Pons (tissue), 1 donor: Measurements from ENCODE around the gene ASMTL.
"Not testable (repeated sequence)": the region's sequence is repeated elsewhere in the genome, so short reads cannot be mapped to it uniquely, and the experiment has no call there.

Experiments used
- DNase-seq: peaks from one replicate; pipeline ENCODE4 v3.0.0-alpha.2; 2016; ENCODE audit warnings: low spot score

Gene ASMTL

GRCh38 chrX:1387141-1387776 lies 65.5 kb downstream of the ASMTL start:
- DNase-seq, result no peak

DNA sequence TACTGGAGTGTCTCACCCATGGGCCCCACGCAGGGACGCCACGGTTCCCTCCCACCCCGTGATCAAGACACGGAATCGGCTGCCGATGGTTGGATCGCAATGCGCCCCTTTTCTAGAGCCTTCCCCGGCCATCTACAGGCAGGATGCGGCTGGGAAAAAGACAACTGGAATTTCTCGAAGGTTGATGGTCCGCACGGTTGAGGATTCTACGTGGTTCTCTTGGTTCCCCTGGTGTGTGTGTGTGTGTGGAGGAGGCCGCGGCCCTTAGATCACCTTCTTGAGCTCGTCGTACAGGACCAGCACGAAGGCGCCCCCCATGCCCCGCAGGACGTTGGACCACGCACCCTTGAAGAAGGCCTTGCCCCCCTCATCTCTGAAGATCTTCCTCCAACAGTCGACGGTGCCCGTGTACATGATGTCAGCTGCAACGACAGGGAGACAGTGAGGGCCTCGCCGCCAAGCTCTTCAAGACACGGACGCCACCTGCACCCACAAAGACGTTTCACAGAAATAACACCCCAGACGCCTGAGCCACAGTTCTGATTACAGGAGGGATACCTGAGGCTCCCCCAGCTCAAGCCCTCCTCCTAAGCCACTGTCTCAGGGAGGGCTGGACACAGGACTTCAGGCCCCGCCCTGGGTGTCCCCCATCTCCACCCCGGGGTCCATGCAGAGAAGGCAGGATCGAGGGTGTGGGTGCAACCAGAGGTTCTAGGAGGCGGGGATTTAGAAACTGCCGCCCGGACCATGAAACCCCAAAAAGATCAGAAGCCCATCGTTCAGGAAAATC lies 66.2 kb downstream of the ASMTL start:
- no peak for DNase-seq

DNA sequence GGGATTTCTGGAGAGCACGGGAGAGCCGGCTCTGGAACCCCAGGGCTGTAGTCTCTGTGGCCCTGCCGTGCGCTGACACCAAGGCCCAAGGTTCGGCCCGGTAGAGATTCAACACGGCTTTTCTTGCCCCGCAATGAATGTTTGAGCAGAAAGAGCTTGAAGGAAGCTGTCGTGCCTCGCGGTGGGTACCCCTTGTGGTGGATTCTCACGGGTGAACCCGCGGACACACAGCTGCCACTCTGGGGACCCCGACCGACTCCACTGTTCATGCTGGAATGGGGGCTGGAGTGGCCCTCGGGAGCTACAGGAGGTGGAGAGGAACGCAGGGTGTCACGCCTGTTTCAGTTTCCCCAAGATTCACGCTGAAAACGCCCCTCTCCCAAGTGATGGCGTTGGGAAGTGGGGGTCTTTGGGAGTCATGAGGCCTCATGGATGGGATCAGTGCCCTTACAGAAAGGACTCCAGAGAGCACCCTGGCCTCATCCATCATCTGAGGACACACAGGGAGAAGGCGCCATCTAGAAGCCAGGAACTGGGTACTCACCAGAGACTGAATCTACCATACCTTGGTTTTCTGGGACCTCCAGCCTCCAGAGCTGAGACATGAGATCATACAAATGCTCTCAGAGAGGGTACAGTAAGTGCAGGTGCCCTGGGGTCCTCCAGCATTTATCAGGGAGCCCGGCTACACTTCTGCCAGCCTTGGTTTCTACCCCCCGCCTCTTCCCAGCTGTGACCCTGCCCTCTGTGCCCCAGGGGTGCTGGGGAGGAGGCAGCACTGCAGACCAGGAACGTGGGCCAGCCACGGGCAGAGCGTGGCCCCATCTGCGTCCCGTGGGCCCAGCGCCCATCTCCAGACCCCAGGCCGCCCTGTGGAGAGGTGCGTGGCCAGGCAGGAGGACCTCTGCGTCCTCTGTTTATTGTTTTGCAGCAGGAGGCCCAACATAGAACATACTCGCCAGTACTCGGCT lies 67.2 kb downstream of the ASMTL start:
- DNase-seq, result no peak

DNA sequence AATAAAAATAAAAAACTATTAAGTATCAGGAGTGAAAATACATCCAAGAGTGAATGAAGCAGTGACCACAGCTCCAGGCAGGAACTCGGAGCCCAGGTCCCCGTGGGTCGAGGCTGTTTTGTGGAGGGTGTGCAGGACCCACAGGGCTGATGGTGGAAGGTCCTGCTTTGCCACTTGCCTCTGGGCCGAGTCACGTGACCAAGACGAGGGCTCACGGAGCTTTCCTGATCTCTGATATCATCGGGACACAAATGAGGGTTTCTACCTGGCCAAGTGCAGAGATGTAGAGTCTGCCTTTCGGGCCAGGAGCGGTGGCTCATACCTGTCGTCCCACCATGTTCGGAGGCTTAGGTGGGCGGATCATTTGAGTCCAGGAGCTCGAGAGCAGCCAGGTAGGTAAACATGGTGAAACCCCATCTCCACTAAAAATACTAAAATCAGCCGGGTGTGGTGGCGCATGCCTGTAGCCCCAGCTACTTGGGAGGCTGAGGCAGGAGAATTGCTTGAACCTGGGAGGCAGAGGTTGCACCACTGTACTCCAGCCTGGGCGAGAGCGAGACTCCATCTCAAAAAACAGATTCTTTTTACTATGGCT lies 68.0 kb downstream of the ASMTL start:
- no peak for DNase-seq

GRCh38 chrX:1380672-1381233 lies 72.0 kb downstream of the ASMTL start:
- no peak for DNase-seq

GRCh38 chrX:1378306-1378759 lies 74.4 kb downstream of the ASMTL start:
- no peak for DNase-seq

GRCh38 chrX:1368385-1368698 lies 84.4 kb downstream of the ASMTL start:
- DNase-seq, result no peak

DNA sequence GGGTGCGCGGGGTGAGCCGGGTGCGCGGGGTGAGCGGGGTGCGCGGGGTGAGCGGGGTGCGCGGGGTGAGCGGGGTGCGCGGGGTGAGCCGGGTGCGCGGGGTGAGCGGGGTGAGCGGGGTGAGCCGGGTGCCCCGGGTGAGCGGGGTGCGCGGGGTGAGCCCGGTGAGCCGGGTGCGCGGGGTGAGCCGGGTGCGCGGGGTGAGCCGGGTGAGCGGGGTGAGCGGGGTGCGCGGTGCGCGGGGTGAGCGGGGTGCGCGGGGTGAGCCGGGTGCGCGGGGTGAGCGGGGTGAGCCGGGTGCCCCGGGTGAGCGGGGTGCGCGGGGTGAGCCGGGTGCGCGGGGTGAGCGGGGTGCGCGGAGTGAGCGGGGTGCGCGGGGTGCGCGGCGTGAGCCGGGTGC lies 86.3 kb downstream of the ASMTL start:
- DNase-seq, result not testable (repeated sequence)

DNA sequence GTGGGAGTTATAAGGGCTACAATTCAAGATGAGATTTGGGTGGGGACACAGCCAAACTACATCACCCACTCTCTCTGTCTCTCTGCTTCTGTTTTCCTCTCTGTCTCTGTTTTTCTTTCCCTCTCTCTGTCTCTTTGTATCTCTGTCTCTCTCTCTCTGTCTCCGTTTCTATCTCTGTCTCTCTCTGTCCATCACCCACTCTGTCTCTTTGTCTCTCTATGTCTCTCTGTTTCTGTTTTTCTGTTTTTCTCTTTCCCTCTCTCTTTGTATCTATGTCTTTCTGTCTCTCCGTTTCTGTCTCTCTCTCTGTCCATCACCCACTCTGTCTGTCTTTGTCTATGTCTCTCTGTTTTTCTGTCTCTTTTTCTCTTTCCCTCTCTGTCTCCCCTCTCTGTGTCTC lies 90.8 kb downstream of the ASMTL start:
- no peak for DNase-seq

DNA sequence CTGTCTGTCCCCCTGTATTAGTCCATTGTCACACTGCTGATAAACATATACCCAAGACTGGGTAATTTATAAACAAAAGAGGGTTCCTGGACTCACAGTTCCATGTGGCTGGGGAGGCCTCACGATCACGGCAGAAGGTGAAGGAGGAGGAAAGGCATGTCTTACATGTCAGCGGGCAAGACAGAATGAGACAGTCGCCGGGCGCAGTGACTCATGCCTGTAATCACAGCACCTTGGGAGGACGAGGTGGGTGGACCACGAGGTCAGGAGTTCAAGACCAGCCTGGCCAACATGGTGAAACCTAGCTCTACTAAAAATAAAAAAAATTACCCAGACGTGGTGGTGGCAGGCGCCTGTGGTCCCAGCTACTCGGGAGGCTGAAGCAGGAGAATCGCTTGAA lies 91.4 kb downstream of the ASMTL start:
- no peak for DNase-seq

GRCh38 chrX:1360171-1360570 lies 92.5 kb downstream of the ASMTL start:
- no peak for DNase-seq

- no peak for DNase-seq
Observed at GRCh38 chrX:1359477-1359873, 93.2 kb downstream of the ASMTL start.

- no peak for DNase-seq
Observed at GRCh38 chrX:1358793-1359476, 93.8 kb downstream of the ASMTL start.

DNA sequence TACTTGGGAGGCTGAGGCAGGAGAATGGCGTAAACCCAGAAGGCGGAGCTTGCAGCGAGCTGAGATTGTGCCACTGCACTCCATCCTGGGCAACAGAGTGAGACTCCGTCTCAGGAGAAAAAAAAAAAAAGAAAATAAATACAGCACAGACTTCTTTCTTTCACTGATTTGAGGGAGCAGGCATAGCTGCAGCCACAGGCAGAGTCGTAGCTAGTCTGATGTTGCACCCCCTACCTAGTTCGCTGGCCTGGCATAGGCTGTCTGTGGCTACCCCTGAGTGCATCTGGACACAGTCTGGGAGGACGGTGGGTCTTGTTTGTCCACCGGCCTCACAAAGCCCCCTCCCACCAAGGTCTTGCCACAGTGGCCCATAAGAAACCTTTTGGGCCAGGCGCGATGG lies 94.7 kb downstream of the ASMTL start:
- no peak for DNase-seq

- DNase-seq, result no peak
Observed at GRCh38 chrX:1355131-1356046, 97.3 kb downstream of the ASMTL start.

GRCh38 chrX:1354036-1355019 lies 98.4 kb downstream of the ASMTL start:
- DNase-seq, result no peak
